HepG2 (cell line): Measurements from ENCODE around the gene KIAA0408. TPM values are rescaled to one million over a fixed set of nuclear protein-coding genes. Genes with fewer than 3 reads are reported as not detected.
A peak's percentile ranks its signal among the peaks of the same experiment; 100 is the strongest.

Experiments used
- ARID4A ChIP-seq: sonication (generic); formaldehyde crosslinking; IDR thresholded peaks from 2 replicates; pipeline ENCODE4 v1.5.0; 2020; ENCODE audit warnings: mild to moderate bottlenecking, missing genetic modification reagents, borderline replicate concordance
- BORCS8-MEF2B ChIP-seq: sonication (generic); formaldehyde crosslinking; IDR thresholded peaks from 2 replicates; pipeline ENCODE4 v1.8.0; 2022; ENCODE audit warnings: mild to moderate bottlenecking, missing genetic modification reagents
- CEBPB ChIP-seq: IDR thresholded peaks from 2 replicates; pipeline ENCODE4 v1.6.1; 2011; ENCODE audit warnings: low read depth, low read length, improper control_type of control experiment, borderline replicate concordance
- FOXP1 ChIP-seq, 2 experiments: fragments of 450-650 bp in 1 of 2; IDR thresholded peaks; 2 replicates each; pipeline ENCODE4 v1.6.1; 2017 to 2018; ENCODE audit warnings: antibody characterized with exemption in 1 of 2
- HHEX ChIP-seq: IDR thresholded peaks from 2 replicates; pipeline ENCODE4 v1.6.1; 2016; ENCODE audit warnings: control low read depth
- HNF4A ChIP-seq: sonication (generic); formaldehyde crosslinking; IDR thresholded peaks from 2 replicates; pipeline ENCODE4 v1.4.0; 2020; ENCODE audit warnings: missing genetic modification reagents
- HOMEZ ChIP-seq: IDR thresholded peaks from 2 replicates; pipeline ENCODE4 v1.6.1; 2016; ENCODE audit warnings: low read depth
- TERF1 ChIP-seq: sonication (generic); formaldehyde crosslinking; IDR thresholded peaks from 2 replicates; pipeline ENCODE4 v1.8.0; 2022; ENCODE audit warnings: mild to moderate bottlenecking, missing genetic modification reagents, moderate library complexity
- ZNF335 ChIP-seq: sonication (generic); formaldehyde crosslinking; IDR thresholded peaks from 2 replicates; pipeline ENCODE4 v1.4.0; 2020; ENCODE audit warnings: missing genetic modification reagents
- polyA plus RNA-seq, 8 experiments: library from polyadenylated mRNA; depleted of rRNA in 3 of 8; stranded (reverse) in 7 of 8; unstranded in 1 of 8; fragments of >200 nt; fragmentation: Illumina TruSeq in 4 of 8; extraction: Trizol in 4 of 8; gene quantifications; 2 replicates each; pipeline versions ENCODE4 v1.2.1 to v1.2.3, GENCODE V29; 2011 to 2016; ENCODE audit warnings: low read depth in 4 of 8, missing spikeins in 1 of 8, mixed read lengths in 1 of 8; ENCODE audit not compliant: insufficient read depth in 1 of 8
- total RNA-seq, 5 experiments: library from RNA; depleted of rRNA; stranded (reverse); fragments of >200 nt; fragmentation: Illumina TruSeq; extraction: Trizol; gene quantifications; 2 replicates each; pipeline ENCODE4 v1.2.3, GENCODE V29; 2016; ENCODE audit warnings: low read depth in 1 of 5

The KIAA0408 gene
- total and polyA plus RNA-seq, 2 of the 13 experiments (the other 11 are each of a cell fraction or from before 2014, with no cell fraction given): not detected

- TF ChIP-seq ARID4A (CRISPR knock-in tag): no peak
- TF ChIP-seq BORCS8-MEF2B (CRISPR knock-in tag): no peak
- peak; percentile 3; the same call in 1 of the 2 replicates for TF ChIP-seq HNF4A (CRISPR knock-in tag)
- no peak for TF ChIP-seq FOXP1 (IDR thresholded peaks at IDR 0.05)
- TF ChIP-seq FOXP1 (CRISPR knock-in tag; IDR thresholded peaks at IDR 0.05): peak; percentile 16; the same call in 1 of the 2 replicates
- no peak for TF ChIP-seq HHEX (CRISPR knock-in tag)
- peak; percentile 18; the same call in 1 of the 2 replicates for TF ChIP-seq CEBPB
- TF ChIP-seq HOMEZ (CRISPR knock-in tag): no peak
- no peak for TF ChIP-seq TERF1 (CRISPR knock-in tag)
- TF ChIP-seq ZNF335 (CRISPR knock-in tag): no peak
- TF ChIP-seq, all 625 proteins: peak for 5
These were observed 372 bp downstream of the KIAA0408 start (continued) for GRCh38 chr6:127458817-127459216.
